ENCODE results near the gene DPP7. TPM values are rescaled to one million over a fixed set of nuclear protein-coding genes. Genes with fewer than 3 reads are reported as not detected.

DPP7 gene
- 33.9 and 69.9 TPM in 2 replicates for total RNA-seq

GRCh38 chr9:137114613-137115393 lies at the start of gene DPP7:
TSS of gene DPP7 (minus strand) at chr9:137114733. CDS start at chr9:137114713, 20 bp downstream.

DNA sequence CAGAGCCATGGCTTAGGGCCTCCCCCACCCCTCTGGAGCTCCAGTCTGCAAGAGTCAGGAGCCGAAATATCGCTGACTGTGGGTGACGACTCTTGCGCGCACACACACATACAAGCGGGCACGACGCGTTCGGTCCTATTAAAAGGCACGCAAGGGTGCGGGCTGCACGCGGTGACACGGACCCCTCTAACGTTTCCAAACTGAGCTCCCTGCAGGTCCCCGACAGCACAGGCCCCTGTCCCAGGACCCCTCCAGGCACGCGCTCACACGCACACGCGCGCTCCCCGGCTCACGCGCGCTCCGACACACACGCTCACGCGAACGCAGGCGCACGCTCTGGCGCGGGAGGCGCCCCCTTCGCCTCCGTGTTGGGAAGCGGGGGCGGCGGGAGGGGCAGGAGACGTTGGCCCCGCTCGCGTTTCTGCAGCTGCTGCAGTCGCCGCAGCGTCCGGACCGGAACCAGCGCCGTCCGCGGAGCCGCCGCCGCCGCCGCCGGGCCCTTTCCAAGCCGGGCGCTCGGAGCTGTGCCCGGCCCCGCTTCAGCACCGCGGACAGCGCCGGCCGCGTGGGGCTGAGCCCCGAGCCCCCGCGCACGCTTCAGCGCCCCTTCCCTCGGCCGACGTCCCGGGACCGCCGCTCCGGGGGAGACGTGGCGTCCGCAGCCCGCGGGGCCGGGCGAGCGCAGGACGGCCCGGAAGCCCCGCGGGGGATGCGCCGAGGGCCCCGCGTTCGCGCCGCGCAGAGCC lies 24.4 kb upstream of the DPP7 start, which contains the start of gene GRIN1:
TSS of gene GRIN1 (plus strand) at position 433 of the 746 bp plus-strand sequence. CDS start 333 bp downstream, outside the sequence.

DNA sequence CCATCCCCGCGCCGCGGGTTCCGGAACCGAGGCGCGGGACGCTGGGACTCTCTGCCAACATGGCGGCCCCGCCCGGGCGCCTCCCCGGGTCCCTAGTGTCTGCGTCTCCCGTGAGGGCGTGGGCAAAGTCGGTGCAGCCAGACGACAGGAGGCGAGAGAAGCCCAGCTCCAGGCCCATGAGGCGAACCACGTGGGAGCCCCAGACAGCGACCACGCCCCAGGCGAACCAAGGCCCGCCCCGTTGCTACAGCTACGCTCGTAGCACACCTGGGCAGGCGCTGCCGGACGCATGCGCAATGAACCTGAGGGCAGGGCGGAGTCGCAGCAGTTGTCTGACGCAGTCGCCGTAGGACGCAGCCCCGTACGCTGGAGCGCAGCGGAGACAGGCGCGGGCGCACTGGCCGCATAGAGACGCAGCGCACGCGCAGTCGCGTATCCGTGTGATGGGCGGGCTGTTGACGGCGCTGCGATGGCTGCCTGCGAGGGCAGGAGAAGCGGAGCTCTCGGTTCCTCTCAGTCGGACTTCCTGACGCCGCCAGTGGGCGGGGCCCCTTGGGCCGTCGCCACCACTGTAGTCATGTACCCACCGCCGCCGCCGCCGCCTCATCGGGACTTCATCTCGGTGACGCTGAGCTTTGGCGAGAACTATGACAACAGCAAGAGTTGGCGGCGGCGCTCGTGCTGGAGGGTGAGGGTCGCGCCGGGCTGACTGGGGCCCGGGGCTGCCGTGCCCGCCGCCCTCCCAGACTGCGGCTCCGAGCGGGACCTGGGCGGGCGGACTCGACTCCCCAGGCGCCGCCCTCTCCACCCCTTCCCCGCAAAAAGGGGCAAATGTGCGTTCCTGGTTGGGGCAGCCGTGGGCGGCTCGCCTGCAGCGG lies 27.8 kb downstream of the DPP7 start, which contains the start of gene MAN1B1:
TSS of gene MAN1B1 (plus strand) at position 455 of the 878 bp plus-strand sequence. CDS start at position 470, 15 bp downstream.

GRCh38 chr9:137077010-137077747 lies 37.4 kb downstream of the DPP7 start, which contains the start of gene UAP1L1:
TSS of gene UAP1L1 (plus strand) at chr9:137077517. CDS start at chr9:137077533, 16 bp downstream.

GRCh38 chr9:137070201-137070905 lies 44.2 kb downstream of the DPP7 start, which contains the start of gene SAPCD2:
TSS of gene SAPCD2 (minus strand) at chr9:137070557. CDS start at chr9:137070460, 97 bp downstream.

Other genes starting within 250 kb of the DPP7 start
- 297 and 393 TPM in 2 replicates for gene EDF1, start 248.4 kb downstream of the DPP7 start, total RNA-seq
- 9.0 and 28.9 TPM in 2 replicates for gene TRAF2, start 228.2 kb downstream of the DPP7 start, total RNA-seq
- gene FBXW5, start 170.0 kb downstream of the DPP7 start, total RNA-seq, result 161 and 176 TPM in 2 replicates
- 0.19 TPM in 1 of 2 replicates, not detected in the other for gene C8G, start 169.5 kb downstream of the DPP7 start, total RNA-seq
- not detected in 2 replicates for gene LCN12, start 162.5 kb downstream of the DPP7 start, total RNA-seq
- 1.7 TPM in 1 of 2 replicates, not detected in the other for gene PTGDS, start 137.2 kb downstream of the DPP7 start, total RNA-seq
- gene LCNL1, start 131.7 kb downstream of the DPP7 start, total RNA-seq, result 0.85 TPM in 1 of 2 replicates, not detected in the other
- gene PAXX, start 122.3 kb downstream of the DPP7 start, total RNA-seq, result 14.9 and 23.6 TPM in 2 replicates
- gene CLIC3, start 118.2 kb downstream of the DPP7 start, total RNA-seq, result 0.56 and 1.7 TPM in 2 replicates
- gene ABCA2, start 86.5 kb downstream of the DPP7 start, total RNA-seq, result 10.4 and 20.3 TPM in 2 replicates
- gene FUT7, start 82.6 kb downstream of the DPP7 start, total RNA-seq, result not detected in 2 replicates
- 14.6 and 20.3 TPM in 2 replicates for gene NPDC1, start 68.6 kb downstream of the DPP7 start, total RNA-seq
- gene ENTPD2, start 60.7 kb downstream of the DPP7 start, total RNA-seq, result not detected in 2 replicates
- 0.85 and 10.4 TPM in 2 replicates for gene SAPCD2, start 44.2 kb downstream of the DPP7 start, total RNA-seq
- gene UAP1L1, start 37.2 kb downstream of the DPP7 start, total RNA-seq, result 5.9 and 16.1 TPM in 2 replicates
- gene MAN1B1, start 27.7 kb downstream of the DPP7 start, total RNA-seq, result 67.3 and 120 TPM in 2 replicates
- under 0.01 and 0.19 TPM in 2 replicates for gene GRIN1, start 24.4 kb upstream of the DPP7 start, total RNA-seq
- not detected in 2 replicates for gene LRRC26, start 55.3 kb upstream of the DPP7 start, total RNA-seq
- gene TMEM210, start 57.3 kb upstream of the DPP7 start, total RNA-seq, result not detected in 2 replicates
- 16.9 and 21.5 TPM in 2 replicates for gene ANAPC2, start 73.8 kb upstream of the DPP7 start, total RNA-seq
- 43.1 and 109 TPM in 2 replicates for gene SSNA1, start 73.9 kb upstream of the DPP7 start, total RNA-seq
- 4.2 and 7.7 TPM in 2 replicates for gene TPRN, start 86.0 kb upstream of the DPP7 start, total RNA-seq
- gene TMEM203, start 90.9 kb upstream of the DPP7 start, total RNA-seq, result 36.9 and 42.9 TPM in 2 replicates
- gene NDOR1, start 91.0 kb upstream of the DPP7 start, total RNA-seq, result 2.8 and 5.9 TPM in 2 replicates
- gene RNF208, start 107.5 kb upstream of the DPP7 start, total RNA-seq, result 0.19 and 0.28 TPM in 2 replicates
- under 0.01 and 0.19 TPM in 2 replicates for gene CYSRT1, start 110.4 kb upstream of the DPP7 start, total RNA-seq
- gene RNF224, start 112.8 kb upstream of the DPP7 start, total RNA-seq, result not detected in 2 replicates
- not detected in 2 replicates for gene SLC34A3, start 116.2 kb upstream of the DPP7 start, total RNA-seq
- gene TUBB4B, start 126.6 kb upstream of the DPP7 start, total RNA-seq, result 99.2 and 1,104 TPM in 2 replicates
- gene STPG3, start 136.6 kb upstream of the DPP7 start, total RNA-seq, result not detected in 2 replicates
- 45.1 and 65.0 TPM in 2 replicates for gene NELFB, start 140.6 kb upstream of the DPP7 start, total RNA-seq
- gene TOR4A, start 163.0 kb upstream of the DPP7 start, total RNA-seq, result 13.8 and 31.1 TPM in 2 replicates
- 0.28 and 0.77 TPM in 2 replicates for gene NRARP, start 187.5 kb upstream of the DPP7 start, total RNA-seq

Data from regular cardiac myocyte (primary cell).